ENCODE measurements around the gene ZDBF2.
"Not testable (repeated sequence)": the region's sequence is repeated elsewhere in the genome, so short reads cannot be mapped to it uniquely, and the experiment has no call there.

Gene ZDBF2

DNA sequence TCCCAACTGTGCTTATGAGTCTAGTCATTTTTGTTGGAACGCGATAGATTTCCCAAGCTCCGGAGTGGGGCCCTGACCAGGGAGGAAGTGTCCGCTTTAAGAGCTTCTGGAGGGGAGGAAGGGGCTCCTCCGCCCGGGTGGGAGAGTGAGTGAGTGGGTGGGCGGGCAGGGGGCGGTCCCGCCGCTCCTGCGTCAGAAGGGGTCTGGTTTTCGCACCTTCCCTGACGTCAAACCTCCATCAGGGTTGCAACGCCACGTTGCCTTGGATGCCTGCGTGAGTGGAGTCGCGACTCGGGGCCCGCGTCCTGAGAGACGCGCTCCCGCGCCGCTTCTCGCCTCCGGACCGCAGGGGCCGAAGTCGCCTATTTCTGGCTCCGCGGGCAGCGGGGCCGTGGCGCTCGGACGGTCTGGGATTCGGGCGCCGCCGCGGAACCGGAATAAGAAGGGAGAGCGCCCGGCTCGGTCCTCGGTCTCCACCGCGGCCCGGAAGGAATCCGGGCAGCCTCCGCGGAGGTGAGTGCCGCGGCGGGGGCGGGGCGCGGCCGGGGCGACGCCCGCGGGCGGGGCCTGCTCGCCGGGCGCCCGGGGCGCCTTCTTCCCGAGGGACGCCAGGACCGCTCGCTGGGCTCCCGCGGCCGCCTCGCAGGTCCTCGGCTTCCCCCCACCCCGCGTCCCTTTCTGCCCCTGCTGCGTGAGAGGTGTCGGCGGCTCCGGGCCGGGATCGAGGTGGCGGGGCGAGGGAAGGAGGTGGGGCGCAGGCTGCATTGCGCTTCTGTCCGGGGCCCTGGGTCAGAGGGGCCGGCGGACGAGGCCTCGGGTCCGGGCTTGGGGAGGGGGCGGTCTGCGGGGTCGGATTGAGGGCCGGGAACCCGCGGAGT, at the start of gene ZDBF2:
TSS of gene ZDBF2 (plus strand) at position 230 of the 878 bp plus-strand sequence. CDS start 7,187 bp downstream, outside the sequence.
- peak; percentile 29 to 74 (median 47) for DNase-seq

DNA sequence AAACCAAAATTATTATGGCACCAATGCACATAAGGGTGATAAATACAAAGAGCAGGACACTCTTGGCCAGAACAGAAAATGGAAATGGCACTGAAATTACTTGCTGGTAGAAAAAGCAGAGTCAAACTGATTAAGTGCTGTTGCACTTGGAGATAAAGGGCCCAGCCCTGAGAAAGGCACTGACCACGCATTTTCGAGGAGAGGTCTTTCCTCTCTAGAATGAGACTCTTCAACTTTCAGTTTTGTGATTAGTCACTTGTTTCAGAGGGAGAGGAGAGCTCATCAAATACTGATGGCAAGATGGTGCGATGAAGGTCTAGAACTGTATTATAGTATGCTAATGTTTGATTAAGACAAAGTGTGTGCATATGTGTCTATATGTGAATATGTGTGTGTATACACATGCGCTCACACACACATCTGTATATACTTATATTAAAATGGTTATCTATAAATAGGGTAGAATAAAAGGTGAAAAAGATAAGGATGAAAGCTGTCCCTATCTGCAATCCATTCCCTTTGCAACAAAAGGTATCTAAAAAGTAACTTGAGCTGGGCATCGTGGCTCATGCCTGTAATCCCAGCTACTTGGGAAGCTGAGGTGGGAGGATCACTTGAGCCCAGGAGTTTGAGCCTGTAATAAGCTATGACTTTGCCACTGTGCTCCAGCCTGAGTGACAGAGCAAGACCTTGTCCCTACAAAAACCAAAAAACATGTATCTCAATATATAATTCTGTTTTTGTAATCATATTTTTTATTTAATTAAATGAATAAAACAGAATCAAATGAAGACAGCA, 48.8 kb upstream of the ZDBF2 start:
- no peak for DNase-seq

DNA sequence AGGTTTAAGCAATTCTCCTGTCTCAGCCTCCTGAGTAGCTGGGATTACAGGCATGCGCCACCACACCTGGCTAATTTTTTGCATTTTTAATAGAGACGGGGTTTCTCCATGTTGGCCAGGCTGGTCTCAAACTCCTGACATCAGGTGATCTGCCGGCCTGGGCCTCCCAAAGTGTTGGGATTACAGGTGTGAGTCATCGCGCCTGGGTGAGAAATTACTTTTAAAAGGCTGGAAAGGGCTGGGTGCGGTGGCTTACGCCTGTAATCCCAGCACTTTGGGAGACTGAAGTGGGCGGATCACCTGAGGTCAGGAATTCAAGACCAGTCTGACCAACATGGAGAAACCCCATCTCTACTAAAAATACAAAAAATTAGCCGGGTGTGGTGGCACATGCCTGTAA, 45.8 kb upstream of the ZDBF2 start:
- DNase-seq: not testable (repeated sequence)

DNA sequence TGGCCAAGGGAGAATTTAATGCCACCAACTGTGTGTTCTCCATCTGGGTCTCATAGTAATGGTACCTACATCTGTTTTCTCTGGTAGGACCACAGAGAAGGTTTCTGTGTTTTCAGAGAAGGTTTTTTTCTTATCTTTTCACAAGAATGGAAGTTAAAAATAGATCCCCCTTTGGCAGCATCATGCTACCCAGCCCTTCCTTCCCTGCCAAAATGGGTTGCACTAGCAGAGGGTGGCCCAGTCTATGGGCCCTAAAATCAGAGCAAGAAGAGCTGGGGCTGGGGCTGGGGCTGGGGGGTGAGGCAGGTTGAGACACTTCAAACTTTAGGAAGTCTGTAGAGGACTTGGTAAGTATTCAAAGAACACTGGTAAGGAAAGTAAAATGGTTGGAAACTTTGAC, 44.8 kb upstream of the ZDBF2 start:
- DNase-seq: no peak

DNA sequence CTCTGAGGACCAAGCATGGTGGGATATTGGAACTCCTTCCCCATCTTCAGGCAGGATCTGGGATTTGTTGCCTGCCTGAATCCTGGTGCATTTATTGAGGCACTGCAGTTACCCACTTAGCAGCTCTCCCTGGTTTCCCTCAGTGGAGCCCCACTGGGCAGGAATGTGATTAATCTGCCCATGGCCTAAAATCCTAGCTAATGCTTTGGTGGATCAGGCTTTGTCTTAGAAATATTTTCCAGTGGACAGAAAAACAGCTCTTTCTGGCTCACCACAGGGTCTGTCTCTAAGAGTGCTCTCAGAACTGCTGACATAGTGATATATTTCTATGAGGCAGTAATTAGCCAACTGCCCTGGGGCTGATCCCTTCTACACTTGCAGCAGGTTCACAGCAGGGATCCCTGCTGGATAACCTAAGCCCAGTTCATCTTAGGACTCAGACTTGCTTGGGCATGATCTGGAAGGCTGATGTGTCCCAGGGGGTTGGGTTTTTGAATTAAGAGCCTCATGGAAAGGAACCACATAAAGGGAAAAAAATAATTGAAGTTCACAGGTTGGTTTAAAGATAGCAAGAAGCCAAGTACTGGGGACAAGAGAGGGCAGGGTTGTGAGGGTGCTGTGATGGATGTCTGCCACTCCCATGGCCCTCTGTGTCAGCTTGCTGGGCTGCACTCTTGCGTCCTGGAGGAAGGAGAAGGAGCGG, 44.3 kb upstream of the ZDBF2 start:
- no peak for DNase-seq

DNA sequence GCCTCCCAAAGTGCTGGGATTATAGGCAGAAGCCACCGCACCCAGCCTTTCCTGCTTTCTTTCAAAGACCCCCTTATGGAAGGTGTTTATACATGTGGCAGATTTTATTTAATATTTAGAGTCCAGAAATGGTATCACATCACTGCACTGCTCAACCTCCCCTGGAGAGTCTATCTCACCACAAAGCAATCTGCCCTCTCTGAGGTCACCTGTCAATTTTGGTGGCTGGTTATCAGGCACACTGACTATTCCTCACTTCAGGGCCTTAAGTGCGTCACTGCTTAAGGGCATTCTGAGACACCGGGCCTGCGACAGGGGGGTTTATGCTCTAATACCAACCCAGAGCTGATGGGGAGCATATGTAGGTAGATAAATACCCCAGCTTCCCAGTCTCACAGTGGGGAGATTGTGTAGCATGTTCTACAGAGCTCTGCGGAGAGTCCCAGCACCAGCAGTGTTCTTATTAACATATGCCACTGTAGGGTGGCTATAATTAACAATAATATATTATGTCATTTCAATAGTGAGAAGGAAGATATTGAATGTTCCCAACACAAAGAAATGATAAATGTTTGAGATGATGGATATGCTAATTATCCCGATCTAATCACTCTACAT, 42.7 kb upstream of the ZDBF2 start:
- DNase-seq: no peak

DNA sequence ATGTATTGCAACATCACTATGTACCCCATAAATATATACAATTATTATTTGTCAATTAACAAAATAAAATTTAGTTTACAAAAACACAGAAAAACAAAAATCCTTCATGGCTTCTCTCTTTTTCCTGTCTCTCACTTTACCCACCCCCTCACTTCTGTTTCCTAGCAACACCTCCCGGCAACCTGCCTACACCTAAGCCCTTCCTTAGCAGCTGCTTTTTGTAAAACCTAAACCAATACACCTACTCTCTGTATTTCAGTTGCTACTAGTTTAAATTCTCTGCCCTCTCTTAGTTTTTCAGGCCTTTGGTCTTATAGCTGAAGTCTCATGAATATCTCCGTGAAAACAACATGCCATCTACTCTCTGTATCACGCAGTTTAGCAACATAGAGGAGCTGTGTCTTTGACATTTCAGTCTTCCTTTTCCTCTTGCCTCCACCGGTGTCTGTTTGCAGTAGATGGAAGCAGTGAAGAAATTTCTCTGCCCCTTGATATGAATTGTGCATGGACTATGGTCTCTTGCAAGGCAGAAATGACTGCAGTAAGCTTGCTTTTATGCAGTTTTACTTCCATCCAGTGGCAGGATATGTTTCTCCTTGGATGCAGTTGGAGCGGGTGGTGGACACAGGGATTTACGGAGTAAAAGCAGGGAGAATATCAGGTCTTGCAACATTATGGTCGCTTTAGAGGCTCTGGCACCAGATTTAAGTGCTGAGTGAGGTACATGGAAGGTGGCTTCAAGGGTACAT, 42.0 kb upstream of the ZDBF2 start:
- no peak for DNase-seq

DNA sequence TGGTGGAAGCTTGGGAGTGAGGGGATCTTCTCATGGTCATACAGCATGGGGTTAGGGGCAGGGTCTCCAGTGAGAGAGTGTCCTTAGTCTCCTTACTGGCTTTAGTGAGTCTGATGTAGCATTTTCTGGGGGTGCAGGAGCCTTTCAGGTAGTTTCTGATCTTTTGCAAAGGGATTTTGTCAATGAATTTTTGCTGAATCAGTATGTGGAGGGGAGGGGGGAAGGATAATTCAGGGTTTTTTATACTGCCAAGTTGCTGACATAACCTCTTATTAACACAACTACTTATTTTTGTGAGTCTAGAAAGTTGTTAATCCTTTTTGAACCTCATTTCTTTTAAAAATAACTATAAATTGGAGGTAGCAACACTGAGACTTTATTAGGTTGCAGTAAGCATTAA, 35.3 kb upstream of the ZDBF2 start:
- DNase-seq: no peak

DNA sequence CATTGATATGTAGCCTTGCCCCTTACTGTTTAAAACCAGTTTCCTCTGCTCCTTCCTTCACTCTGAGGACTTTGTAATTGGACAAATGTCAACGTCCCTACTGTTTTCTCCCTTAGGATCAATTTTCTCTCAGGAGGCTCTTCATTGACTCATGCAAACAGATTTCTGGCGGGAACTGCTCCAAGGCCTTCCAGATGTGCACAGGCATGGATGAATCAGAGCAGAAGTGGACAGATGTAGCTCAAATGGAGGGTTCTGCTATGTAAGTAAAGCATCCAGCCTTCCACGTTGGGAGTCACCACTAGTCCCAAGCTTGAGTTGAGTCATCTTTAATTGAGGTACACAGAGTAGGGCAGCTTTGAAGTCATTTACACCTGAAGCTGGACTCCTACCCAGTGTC, 34.1 kb upstream of the ZDBF2 start:
- DNase-seq: no peak

DNA sequence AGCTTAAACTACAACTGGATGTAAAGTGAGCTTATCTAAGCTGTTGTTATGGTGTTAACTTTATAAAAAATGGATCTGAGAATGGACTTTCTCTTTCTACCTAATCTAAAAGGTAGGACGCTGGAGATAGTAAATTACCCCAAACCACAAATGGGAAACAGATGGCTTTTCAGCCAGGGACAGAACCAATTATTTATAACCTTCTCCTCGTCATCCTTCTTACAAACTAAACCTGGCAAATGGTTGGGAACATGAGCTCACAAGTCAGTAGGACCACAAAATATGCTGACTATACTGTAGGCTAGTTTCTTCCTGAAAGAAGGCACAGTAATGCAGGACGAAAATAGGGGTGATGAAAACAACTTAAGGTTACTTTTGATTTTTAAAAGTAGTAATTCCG, 32.7 kb upstream of the ZDBF2 start:
- DNase-seq: no peak

DNA sequence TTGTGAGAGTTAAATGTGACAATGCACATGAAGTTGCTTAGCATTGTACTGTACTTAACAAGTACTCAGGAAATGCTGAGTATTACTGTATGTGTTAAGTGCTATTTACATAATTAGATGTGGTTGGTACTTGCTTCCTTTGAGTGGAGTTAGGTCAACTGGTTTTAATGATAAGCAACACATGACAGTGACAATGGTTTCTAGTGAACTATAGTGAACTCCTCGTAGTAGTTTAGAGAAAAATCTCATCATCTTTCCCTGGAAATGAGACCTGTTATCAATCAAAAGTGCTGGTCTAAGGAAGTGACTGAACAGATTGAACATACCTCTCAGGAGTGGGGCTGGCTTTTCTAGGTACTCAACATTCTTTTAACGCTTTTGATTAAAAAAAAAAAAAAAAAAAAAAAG, 29.2 kb upstream of the ZDBF2 start:
- peak in 1 of 3 donors; percentile 23 for DNase-seq

DNA sequence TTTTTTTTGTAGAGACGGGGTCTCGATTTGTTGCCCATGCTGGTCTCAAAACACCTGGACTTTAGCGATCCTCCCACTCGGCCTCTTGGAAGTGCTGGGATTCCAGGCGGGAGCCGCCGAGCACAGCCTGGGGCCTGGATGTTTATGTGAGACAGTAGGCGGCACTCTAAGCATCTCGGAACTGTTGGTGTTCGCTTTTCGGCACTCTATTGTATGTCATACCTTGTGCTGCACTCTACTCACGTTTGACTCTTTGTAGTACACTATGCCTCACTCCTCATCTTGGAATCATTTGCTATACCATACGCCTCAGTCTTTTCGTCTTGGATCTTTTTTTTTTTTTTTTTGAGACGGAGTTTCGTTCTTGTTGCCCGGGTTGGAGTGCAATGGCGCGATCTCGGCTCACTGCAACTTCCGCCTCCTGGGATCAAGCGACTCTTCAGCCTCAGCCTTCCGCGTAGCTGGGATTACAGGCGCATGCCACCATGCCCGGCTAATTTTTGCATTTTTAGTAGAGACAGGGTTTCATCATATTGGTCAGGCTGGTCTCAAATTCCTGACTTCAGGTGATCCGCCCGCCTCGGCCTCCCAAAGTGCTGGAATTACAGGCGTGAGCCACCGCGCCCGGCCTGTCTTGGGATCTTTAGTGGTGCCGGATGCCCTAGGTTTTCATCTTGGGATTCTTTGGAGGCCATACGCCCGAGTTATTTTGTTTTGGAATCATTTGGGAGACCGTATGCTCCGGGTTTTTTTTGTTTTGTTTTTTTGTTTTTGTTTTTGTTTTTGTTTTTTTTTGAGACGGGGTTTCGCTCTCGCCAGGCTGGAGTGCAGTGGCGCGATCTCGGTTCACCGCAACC, 24.2 kb upstream of the ZDBF2 start:
- no peak for DNase-seq

DNA sequence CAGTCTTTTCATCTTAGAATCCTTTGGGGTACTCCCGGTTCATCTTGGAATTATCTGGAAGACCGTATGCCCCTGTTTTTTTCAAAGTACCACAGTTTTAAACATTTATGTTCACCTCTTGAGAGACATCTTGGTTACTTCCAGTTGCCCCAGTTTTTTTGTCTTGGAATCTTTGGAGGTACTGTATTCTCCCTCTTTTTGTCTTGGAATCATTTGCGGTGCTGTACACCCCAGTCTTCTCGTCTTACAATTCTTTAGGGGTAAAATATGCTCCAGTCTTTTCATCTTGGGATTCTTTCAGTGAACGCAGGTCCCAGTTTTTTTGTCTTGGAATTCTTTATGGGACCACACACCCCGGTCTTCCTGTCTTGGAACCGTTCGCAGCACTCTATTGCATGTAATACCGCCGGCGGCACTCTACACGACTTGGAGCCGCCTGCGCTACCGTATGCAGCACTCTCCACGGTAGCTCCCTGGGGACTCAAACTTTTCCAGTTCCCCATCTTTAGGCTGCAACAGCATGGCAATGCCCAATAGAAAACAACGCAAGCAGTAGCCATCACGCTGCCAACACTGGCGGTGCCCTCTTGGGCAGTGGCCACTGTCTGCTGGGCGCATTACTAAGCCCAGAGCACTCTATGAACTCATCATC, 21.2 kb upstream of the ZDBF2 start:
- DNase-seq: no peak

DNA sequence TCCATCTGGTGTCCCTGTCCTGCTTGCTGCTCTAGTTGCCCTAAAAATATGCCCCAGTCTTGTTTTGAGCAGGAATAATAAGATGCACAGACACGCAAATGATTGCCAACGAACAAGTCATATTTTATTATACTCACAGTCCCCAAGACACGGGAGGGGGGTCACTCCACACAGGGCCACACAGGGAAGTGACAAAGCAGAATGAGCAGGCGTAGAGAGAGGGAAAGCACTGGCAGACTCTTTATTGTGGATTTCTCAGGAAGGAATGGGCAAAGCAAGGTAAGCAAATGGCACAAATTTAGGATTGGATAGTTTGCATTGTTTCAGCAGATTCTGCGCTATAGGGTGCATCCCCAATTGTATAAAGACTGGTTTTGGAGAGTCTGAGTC, 20.7 kb upstream of the ZDBF2 start:
- DNase-seq: no peak

DNA sequence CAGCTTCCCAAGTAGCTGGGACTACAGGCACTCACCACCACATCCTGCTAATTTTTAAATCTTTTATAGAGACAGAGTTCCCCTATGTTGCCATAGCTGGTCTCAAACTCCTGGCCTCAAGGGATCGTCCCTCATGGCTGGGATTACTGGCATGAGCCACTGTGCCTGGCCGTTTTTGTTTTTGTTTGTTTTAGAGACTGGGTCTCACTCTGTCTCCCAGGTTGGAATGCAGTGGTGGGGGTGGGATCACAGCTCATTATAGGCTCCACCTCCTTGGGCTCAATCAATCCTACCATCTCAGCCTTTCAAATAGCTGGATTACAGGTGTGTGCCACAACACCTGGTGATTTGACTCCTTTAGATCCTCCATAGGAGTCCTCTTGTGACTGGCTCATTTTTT, 19.5 kb upstream of the ZDBF2 start:
- DNase-seq: no peak

DNA sequence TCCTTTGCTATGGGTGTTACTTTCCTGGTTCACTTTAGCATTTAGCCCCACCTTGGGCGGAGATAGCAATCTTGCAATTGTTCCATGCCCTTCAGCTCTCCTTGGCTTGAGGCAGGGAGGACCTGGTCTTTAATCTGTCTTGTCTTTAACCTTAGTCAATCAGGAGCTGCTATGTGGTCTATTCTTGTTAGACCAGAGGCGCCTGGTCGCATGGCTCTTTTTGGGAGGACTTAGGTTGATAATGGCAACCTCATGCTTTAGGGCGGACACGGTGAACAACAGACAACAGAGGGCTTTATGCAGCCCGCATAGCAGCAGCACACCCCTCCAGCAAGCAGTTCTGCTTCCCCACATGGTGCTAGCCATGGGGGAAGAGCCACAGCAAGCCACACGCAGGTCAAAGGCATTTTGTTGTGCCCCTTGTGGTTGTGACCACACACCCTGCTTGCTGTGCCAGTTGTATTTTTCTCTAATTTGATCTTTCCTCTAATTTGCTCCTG, 17.7 kb upstream of the ZDBF2 start:
- DNase-seq: no peak

DNA sequence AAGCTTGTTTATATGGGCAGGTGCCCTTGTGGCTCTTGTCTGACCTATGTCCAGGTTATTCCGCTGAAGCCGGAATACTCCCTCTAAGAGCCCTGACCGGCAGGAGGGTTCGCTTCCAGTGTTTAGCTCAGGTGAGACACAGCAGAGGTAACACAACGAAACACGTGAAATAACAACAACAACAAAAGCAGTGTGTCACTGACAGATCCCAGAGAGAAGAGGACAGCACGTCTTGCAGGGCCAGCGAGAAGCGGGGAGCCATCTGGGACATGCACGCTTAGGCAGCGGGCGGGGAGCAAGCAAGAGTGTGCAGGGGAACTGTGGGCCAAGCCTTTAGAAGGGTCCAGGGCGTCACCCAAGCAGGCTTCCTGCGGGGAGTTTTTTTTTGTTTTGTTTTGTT, 17.1 kb upstream of the ZDBF2 start:
- DNase-seq: no peak

DNA sequence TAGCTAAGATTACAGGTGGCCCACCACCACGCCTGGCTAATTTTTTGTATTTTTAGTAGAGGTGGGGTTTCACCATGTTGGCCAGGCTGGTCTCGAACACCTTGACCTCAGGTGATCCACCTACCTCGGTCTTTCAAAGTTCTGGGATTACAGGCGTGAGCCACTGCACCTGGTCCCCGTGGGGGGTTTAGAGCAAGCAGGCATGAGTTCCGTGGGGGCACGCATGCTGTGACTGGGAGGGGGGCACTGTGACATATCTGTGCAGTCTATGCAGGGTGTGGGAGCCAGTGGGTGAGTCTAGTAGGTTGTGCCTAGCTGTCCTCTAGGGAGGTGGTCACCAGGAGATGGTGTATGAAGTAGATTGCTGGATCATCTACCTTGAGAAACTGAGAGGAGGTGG, 16.6 kb upstream of the ZDBF2 start:
- DNase-seq: no peak

DNA sequence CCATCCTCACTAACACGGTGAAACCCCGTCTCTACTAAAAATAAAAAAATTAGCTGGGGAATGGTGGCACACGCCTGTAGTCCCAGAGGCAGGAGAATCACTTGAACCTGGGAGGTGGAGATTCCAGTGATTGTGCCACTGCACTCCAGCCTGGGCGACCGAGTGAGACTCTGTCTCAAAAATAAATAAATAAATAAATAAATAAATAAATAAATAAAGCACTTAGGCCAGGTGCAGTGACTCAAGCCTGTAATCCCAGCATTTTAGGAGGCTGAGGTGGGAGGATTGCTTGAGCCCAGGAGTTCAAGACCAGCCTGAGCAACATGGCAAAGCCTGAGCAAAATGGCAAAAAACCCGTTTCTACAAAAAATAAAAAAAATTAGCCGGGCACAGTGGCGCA, 15.8 kb upstream of the ZDBF2 start:
- DNase-seq: not testable (repeated sequence)

DNA sequence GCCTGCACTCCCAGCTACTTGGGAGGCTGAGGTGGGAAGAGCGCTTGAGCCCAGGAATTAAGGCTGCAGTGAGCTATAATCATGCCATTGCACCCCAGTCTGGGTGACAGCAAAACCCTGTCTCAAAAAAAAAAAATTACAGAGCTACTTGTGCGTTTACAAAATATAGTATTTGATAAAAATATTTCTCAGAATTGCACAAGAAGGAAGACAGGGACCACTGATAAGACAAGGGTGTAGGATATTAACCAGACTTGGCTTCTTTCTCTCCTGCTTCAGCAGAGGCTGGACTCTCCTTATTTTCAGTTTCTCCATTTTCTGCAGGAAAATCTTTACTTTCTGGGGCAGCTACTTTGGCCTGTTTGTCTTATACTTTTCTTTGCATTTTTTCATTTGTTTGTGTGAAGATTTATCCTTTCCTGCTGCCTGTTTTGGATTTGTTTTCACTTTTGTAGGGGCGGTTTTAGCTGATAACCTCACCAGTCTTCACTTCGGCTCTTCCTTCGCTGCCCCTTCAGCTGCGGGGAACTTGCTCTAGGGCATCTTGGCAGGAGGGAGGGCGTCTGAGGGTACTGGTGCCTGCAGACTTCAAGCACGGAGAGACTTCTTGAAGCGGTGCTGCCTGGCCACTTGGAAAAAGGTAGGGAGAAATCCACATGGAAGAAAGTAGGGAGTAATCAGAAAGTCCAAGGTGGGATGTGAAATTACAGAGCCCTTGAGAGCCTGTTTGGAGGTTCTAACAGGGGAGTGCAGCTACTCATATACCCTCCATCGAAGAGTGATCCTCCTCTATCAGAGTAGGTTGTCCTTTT, 14.9 kb upstream of the ZDBF2 start:
- DNase-seq: no peak
